NCI-H1105 treated with DMSO at 0.1 percent for 48 hours (cell line): ENCODE data around the gene MNAT1.
"Not testable (repeated sequence)": the region's sequence is repeated elsewhere in the genome, so short reads cannot be mapped to it uniquely, and the experiment has no call there.

Experiments
- DNase-seq: peaks from one replicate; lab custom pipeline; 2025; lab: John Stamatoyannopoulos, UW

The MNAT1 gene

GRCh38 chr14:60882219-60882618, 147.7 kb downstream of the MNAT1 start:
- no peak for DNase-seq

GRCh38 chr14:60884134-60884533, 149.6 kb downstream of the MNAT1 start:
- no peak for DNase-seq

GRCh38 chr14:60890636-60891035, 156.1 kb downstream of the MNAT1 start:
- not testable (repeated sequence) for DNase-seq

- no peak for DNase-seq
Measured at GRCh38 chr14:60893911-60894310, 159.3 kb downstream of the MNAT1 start.

GRCh38 chr14:60904381-60904780, 169.8 kb downstream of the MNAT1 start:
- no peak for DNase-seq

- DNase-seq = no peak
Measured at GRCh38 chr14:60905923-60906322, 171.4 kb downstream of the MNAT1 start.

- DNase-seq = no peak
Measured at GRCh38 chr14:60915781-60916180, 181.2 kb downstream of the MNAT1 start.

GRCh38 chr14:60922050-60922449, 187.5 kb downstream of the MNAT1 start:
- peak; percentile 88 for DNase-seq

- no peak for DNase-seq
Measured at GRCh38 chr14:60925286-60925685, 190.7 kb downstream of the MNAT1 start.

GRCh38 chr14:60926002-60926401, 191.4 kb downstream of the MNAT1 start:
- no peak for DNase-seq

GRCh38 chr14:60931218-60931617, 196.7 kb downstream of the MNAT1 start:
- DNase-seq = peak; percentile 96

GRCh38 chr14:60933920-60934655, 199.5 kb downstream of the MNAT1 start:
- DNase-seq = no peak

- no peak for DNase-seq
Measured at GRCh38 chr14:60935319-60935718, 200.8 kb downstream of the MNAT1 start.

GRCh38 chr14:60943637-60944032, 209.1 kb downstream of the MNAT1 start:
- DNase-seq = no peak

GRCh38 chr14:60944204-60944603, 209.6 kb downstream of the MNAT1 start:
- no peak for DNase-seq

GRCh38 chr14:60945984-60946383, 211.4 kb downstream of the MNAT1 start:
- DNase-seq = no peak

GRCh38 chr14:60946773-60947172, 212.2 kb downstream of the MNAT1 start:
- no peak for DNase-seq

GRCh38 chr14:60951776-60952435, 217.3 kb downstream of the MNAT1 start:
- DNase-seq = no peak

- DNase-seq = no peak
Measured at GRCh38 chr14:60956202-60956601, 221.6 kb downstream of the MNAT1 start.

- no peak for DNase-seq
Measured at GRCh38 chr14:60956632-60957031, 222.1 kb downstream of the MNAT1 start.

GRCh38 chr14:60958146-60958545, 223.6 kb downstream of the MNAT1 start:
- DNase-seq = no peak

GRCh38 chr14:60963761-60964160, 229.2 kb downstream of the MNAT1 start:
- no peak for DNase-seq

- DNase-seq = no peak
Measured at GRCh38 chr14:60964904-60965303, 230.3 kb downstream of the MNAT1 start.

GRCh38 chr14:60965402-60965801, 230.8 kb downstream of the MNAT1 start:
- no peak for DNase-seq
